Fibroblast of skin of right quadriceps (primary cell): ENCODE data around the gene SIPA1L3.

ENCODE experiments used
- DNase-seq: peaks from one replicate; pipeline ENCODE4 v3.0.0-alpha.2; 2013

SIPA1L3 gene

DNA sequence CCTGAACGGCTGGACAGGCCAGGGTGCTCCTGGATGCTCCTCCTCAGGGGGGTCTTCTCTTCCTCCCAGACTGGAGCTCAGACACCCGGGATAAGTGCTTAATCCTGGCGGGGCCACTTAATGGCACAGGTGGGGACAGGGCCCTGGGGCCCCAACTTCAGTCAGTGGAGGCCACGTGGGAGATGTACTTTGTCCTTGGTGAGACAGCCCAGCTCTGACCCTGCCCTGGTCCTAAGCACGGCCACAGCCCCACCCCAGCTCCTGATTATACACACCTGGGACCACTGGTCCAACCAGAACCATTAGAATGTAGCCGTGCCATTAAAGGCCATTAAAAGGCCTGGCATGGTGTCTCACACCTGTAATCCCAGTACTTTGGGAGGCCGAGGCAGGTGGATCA lies 341.4 kb downstream of the SIPA1L3 start:
- no peak for DNase-seq

DNA sequence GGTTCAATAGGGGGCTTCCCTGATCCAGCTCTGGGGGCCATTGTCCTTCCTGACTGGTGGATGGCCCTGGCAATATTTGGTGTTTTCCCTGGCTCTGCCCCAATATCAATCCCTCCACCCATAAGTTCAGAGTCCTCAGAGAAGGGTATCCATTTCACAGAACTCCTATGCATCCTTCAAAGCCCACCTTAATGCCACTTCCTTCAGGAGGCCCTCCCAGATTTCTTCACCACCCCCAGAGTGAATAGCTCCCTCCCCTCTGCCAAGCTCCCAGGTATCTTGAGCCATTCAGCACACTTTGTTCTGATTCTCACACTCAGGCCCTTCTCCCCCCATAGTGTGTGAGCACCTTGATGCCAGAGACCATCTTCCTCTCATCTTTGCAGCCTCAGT lies 343.4 kb downstream of the SIPA1L3 start:
- no peak for DNase-seq

DNA sequence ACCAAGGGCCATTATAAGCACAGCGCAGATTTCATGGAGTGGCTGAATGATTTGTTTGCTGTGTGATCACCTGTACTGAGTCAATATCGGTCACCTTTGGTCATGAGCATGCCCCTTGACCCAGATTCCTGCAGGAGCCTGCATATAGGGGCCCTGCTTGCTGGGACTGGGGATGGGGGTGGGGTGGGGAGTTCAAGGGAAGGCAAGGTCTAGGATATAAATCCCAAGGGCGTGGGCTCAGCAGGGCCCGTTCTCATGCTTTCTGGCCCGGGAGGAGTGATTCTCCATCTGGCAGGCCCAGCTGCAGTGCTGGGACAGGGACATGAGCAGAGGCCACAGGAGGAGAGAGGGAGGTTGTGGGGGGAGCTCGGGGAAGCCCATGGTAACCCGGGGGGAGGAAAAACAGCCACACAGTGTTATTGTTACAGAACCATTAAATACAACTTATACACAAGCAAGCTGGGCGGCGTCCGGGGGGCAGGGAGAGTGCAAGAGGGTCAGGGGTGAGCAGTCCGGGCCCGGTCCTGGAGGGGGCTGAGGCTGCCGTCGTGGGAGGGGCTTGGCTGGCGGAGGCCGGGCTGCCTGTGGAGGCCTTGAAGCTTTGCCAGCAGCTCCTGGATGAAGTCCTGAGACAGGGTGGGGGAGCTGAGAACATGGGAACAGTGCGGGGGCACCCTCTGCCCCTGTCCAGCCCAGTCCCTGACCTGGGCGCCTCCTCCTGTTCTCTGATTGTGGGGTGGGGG lies 344.0 kb downstream of the SIPA1L3 start:
- no peak for DNase-seq

DNA sequence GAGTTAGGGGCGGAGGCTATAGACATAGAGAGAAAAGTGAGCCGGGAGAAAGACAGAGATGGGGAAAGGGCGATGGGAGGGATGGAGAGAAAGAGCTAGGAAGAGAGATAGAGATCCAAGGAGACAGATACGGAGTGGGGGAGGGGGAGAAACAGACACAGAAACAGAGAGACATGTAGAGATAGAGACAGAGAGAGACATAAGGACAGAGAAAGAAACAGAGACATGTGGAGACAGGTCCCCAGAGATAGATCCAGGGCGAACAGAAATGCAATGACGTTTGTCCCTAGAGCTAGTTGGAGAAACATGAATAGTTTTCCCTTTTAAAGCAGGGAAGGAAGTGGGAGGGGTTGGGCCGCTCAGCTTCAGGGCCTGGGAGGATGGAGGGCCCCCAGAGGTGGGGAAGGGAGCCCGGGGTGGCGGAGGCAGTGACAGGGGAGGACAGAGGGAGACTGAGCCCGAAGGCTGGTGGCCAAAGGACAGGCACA lies 344.6 kb downstream of the SIPA1L3 start:
- peak; percentile 62 for DNase-seq

DNA sequence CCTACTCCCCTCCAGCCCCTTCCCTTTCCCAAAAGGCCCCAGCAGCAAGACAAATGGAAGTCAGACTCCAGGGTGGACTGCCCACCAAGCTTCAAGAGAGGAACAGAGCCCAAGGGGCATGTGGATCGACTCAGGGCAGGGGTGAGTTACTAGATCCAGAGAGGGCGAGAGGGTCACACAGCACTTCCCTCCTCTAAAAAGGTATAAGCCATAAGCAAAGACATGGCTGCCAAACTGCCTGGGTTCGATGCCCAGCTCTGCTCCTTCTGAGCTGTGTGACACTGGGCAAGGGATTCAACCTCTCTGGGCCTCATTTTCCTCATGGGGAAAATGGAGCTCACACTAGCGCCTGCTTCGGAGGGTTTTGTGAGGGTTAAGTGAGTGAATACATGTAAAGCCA lies 345.4 kb downstream of the SIPA1L3 start:
- DNase-seq, result no peak

DNA sequence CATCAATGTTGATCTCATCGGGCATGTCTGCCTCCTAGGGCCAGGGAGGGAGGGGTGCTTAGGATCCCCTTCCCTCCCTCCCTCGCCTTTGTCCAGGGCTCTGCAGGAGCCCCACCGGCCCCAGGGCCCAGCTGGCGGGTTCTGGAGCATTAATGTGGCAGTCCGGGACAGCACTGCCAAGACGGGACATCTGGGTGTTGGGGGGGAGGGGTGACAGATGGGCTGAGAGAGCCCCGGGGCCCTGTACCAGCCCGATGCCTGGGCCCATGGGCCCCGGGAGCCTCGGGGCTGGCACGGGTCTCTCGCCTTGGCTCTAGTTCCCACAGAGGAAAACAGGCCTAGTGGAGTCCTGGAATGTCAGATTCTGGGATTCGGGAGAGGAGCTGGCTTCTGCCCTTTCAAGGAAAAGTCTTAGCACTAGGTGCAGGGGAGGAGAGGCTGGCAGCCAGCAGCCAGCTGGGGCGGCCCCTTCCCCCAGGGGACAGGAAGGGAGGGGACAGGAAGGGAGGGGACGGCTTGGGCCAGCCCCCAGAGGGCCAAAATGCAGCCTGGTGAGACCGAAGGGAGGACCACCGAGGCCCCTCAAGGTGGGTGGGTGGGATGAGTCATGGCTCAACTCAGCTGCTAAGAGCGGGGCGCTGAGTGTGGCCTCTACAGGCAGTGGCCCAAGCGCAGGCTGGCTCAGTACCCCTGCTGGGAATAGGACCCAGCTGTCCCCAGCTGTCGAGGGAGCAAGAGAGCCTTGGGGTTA lies 346.1 kb downstream of the SIPA1L3 start:
- DNase-seq, result no peak

DNA sequence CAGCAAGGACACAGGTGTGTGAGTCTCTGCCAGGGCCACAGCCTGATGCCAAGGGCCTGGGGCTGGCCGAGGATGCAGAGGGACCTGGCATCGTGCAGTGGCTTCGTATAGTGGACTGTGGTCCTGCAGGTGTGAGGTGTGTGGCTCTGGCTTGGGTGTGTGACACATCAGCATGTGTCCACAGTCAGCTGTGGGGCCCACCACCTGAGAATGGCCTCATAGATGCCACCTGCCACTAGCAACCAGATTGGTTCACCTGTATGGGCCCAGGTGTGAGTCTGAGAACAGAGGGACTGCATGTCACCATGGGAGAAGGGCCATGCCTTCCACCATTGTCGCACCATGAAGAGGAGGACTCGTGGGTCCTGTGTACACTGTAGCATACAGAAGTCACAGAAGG lies 346.8 kb downstream of the SIPA1L3 start:
- DNase-seq, result no peak

DNA sequence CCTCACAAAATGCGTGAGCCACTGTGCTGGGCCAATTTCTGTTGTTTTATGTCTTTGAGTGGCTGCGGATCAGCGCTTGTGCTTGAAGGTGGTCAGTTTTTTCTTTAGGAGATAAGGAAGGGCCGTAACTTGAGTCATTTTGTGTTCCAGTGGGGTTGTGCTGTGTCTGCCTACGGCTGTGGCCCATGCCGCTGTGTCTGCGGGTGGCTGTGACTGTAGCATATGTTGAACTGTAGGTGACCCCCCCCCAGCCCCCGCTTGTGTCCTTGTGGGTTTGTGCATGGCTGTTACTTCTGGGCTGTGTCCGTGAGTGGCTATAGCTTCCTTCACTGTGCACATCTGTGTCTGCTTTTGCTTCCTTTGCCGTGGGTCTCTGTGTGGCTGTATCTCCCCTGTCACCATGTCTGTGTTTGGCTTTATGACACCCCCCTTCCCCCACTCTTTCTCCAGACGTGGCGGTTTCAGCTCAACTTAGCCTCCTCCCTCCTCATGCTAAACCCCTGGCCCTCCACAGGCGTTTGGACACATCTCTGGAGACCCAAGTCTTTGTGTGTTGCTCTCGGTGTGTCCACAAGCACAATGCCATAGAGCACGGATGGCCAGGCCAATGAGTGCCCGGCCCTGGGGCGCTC lies 348.5 kb downstream of the SIPA1L3 start:
- no peak for DNase-seq
